Measurements from ENCODE around the gene ATG2A.
A peak's percentile ranks its signal among the peaks of the same experiment; 100 is the strongest.

Gene ATG2A

GRCh38 chr11:64868904-64869570 lies 48.0 kb downstream of the ATG2A start:
- peak; percentile 94 for DNase-seq (ENCODE audit: low read depth)

DNA sequence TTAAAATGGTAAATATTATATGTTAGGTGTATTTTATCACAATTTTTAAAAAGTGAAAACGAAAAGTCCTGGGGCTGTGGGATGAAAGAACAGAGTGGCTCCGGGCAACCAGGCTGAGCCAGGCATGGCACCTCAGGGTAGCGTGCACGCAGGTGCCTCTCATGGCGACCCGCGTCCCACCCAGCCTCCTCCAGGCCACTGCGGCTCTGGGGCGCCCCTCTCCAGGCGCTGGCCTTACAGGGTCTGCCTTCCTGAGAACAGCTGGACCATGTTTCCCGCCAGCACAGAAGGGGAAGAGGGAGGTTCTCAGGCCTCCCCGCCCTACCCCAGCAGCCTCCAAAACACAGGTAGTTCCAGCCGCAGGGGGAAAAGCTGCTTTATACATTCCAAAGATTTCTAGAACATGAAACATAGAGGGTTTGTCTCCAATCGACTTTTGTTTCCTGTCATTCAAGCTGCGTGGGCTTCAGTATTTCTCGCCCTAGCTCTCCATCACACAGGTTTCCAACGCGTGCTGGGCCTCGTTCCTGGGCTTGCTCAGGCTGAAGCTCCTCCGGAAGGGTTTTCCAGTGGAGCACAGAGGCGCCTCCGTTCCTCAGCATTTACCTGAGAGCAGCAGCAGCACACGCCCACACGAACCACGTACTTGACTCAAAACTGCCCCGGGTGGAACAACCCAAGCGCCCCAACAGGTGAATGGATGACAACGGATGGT lies 49.1 kb downstream of the ATG2A start:
- peak; percentile 33 for DNase-seq (ENCODE audit: low read depth)

DNA sequence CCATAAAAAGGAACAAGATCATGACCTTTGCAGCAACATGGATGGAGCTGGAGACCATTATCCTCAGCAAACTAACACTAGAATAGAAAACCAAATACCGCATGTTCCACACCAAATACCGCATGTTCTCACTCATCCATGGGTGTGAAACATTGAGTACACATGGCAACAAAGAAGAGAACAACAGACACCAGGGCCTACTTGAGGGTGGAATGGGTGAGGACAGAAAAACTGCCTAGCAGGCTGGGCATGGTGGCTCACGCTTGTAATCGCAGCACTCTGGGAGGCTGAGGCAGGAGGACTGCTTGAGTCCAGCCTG lies 50.9 kb downstream of the ATG2A start:
- no peak for DNase-seq (ENCODE audit: low read depth)

GRCh38 chr11:64865286-64866172 lies 51.5 kb downstream of the ATG2A start:
- peak; percentile 91 for DNase-seq (ENCODE audit: low read depth)

DNA sequence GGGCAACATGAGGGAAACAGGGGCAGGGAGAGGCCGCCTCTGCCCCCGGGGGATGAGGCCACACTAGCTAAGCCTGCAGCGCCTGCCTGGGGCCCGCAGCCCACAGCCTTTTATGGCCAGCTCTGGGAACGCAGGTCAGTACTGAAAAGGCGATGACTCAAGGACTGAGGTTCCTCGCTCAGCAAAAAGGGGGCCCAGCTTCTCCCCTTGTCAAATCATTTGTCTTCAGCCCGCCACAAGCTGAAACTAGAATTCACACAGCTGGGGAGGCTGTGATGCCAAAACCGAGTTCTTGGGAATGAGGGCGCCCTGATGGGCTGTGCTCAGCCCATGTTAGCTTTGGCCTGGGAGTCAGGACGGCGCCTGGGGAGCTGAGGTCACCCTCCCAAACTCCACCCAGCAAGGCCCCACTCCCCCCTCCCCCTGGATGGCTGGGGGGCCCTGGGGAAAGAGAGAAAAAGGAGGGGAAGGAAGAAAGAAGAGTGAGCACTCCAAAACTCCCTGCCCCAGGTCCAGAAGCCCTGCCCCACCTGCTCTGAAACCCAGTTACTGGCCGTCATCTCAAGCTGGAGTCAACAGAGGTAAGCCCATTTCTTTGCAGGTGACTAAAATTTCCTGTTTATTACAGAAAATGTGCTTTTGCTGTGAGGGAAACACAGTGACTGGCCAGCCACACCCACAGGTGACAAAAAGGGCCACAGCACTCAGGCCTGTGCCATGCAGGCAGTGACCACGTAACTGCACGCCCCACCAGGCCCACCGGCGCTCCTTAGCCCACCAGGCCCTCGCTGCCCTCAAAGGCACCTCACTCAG lies 52.3 kb downstream of the ATG2A start:
- DNase-seq (ENCODE audit: low read depth) = peak; percentile 93

DNA sequence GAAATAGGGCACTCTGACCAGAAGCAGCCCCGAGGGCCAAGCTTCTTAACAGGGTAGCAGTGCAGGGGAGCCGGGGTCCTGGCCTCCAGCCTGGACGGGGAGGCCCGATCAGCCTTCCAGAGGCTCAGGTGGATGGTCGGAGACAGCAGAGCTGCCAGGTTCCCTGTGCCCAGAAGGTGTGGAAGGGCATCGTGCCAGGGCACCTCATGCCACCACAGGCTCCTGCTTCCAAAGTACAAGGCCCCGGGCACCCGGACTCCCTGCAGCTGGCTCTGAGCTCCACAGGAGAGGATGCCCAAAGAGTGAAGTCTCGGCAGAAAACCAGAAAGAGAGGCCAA lies 52.9 kb downstream of the ATG2A start:
- no peak for DNase-seq (ENCODE audit: low read depth)

DNA sequence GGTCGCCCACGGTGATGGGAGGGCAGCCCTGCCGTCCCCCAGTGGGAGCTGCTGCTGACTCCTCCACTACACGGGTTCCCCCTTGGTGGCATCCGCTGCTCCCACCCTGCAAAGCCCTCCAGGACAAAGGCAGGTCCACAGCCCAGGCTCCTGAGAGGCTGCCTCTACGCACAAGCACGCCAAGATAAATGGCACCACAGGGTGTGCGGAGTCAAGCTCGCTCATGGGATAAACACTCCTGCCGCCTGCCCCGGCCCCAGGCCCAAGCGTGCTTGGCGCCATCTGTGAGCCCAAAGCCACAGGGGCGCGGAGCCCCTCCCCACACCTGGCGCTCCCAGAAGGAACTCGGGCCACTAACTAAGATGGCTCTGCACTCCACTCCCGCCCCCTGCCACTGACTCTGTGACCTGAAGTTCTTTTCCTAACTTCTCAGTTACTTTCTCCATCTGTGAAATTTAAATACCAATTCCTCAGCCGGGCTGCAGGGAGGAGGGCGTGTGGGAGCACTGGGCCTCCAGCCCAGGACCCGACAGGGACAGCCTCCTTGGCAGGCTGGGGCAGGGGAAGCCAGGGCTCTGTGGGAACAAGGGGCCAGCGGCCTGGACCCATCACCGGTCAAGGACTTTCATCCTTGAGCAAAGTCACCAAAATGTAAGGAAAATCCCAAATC lies 53.5 kb downstream of the ATG2A start:
- no peak for DNase-seq (ENCODE audit: low read depth)

DNA sequence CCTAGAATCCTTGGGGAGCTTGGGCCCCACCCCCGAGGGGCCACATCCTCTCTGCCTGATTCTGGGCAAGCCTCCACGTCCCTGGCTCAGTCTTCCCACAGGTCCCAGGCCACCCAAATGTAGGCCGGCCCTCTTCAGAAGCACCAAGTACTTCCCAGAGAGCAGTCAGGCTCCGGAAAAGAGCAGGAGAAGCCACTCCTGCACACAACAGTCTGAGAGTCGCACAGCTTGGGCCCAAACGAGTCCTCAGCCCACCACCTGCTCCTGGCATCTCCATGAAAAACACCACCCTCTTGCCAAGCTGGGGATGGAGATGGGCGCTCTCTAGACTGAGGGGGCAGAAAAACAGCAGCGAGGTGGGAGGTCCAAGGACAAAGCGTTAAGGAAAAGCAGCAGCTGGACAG lies 54.0 kb downstream of the ATG2A start:
- DNase-seq (ENCODE audit: low read depth) = no peak

- DNase-seq (ENCODE audit: low read depth) = no peak
Measured at GRCh38 chr11:64861227-64861975, 55.6 kb downstream of the ATG2A start.

GRCh38 chr11:64859542-64860414 lies 57.2 kb downstream of the ATG2A start:
- no peak for DNase-seq (ENCODE audit: low read depth)

GRCh38 chr11:64858467-64859263 lies 58.3 kb downstream of the ATG2A start:
- DNase-seq (ENCODE audit: low read depth) = peak; percentile 36

DNA sequence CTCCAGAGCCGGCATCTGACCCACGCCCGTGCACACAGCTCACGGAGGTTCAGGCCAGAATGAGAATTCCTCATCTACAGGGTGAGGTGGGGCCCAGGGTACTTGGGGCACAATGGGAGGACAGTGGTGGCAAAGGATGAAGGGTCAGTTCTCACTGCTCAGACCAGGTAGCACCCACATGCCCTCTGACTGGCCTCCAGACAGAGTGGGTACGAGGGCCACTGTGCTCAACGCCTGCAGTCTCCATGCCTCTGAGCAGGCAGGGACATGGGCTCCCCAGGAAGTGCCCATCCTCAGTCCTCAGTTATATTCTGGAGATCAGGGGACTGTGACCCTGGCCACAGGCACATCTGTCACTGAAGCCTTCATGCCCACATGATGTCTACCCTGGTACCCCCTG lies 59.5 kb downstream of the ATG2A start:
- no peak for DNase-seq (ENCODE audit: low read depth)

GRCh38 chr11:64856382-64857227 lies 60.4 kb downstream of the ATG2A start:
- peak; percentile 97 for DNase-seq (ENCODE audit: low read depth)

DNA sequence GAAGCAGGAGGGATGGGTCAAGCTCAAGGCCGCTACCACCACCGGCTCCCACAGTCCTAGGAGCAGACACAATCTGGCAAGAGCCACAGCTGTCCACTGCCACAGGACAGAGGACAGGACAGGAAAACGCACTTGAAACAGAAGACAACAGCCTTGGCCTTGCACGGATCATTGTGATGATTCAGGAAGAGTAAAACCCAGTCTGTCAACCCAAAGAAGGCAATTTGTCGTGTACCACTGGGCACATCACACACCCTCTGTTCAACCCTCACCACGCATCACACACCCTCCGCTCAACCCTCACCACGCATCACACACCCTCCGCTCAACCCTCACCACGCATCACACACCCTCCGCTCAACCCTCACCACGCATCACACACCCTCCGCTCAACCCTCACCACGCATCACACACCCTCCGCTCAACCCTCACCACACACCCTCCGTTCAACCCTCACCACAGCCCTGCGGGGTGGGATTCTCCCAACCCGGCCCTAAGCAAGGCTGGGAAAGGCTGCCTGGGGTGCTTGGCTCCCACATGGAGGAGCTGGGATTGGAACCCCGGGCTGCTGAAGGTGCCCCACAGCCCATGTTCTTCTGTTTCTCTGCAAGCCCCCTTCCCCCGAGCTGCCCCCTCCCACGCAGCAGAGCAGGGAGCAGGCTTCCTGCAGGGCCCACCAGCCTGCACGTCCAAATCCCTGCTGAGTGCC lies 61.3 kb downstream of the ATG2A start:
- DNase-seq (ENCODE audit: low read depth) = peak; percentile 35

- peak; percentile 98 for DNase-seq (ENCODE audit: low read depth)
Measured at GRCh38 chr11:64854534-64855502, 62.2 kb downstream of the ATG2A start.

DNA sequence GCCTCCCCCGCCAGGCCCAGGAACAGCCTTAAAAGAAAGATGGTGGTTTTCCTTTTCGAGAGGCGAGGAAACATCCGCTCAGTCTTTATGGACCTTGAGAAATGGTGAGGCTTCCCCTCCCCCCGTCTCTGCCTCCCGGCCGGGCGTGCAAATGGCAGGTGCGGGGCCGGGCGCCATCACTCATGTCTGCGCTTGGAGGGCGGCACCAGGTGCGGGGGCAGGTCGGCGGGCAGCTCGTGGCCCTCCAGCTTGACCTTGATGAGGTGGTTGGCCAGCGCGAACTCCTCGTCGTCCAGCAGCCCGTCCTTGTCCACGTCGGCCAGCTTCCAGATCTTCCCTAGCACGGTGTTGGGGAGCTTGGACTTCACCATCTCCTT lies 62.9 kb downstream of the ATG2A start:
- no peak for DNase-seq (ENCODE audit: low read depth)
